H54 (cell line): ENCODE results near the gene SARDH.

Source experiments
- DNase-seq: peaks from one replicate; pipeline ENCODE4 v3.0.0; 2011; ENCODE audit warnings: low spot score, mixed read lengths; ENCODE audit not compliant: insufficient read length
- FAIRE-seq: peaks from 3 replicates; lab custom pipeline; 2011; peaks lifted over from hg19 to GRCh38; lab: Jason Lieb, UNC
- POLR2A ChIP-seq: IDR thresholded peaks from 2 replicates; pipeline ENCODE4 v1.6.1; 2011; ENCODE audit warnings: low read depth, mild to moderate bottlenecking, low read length

The SARDH gene

DNA sequence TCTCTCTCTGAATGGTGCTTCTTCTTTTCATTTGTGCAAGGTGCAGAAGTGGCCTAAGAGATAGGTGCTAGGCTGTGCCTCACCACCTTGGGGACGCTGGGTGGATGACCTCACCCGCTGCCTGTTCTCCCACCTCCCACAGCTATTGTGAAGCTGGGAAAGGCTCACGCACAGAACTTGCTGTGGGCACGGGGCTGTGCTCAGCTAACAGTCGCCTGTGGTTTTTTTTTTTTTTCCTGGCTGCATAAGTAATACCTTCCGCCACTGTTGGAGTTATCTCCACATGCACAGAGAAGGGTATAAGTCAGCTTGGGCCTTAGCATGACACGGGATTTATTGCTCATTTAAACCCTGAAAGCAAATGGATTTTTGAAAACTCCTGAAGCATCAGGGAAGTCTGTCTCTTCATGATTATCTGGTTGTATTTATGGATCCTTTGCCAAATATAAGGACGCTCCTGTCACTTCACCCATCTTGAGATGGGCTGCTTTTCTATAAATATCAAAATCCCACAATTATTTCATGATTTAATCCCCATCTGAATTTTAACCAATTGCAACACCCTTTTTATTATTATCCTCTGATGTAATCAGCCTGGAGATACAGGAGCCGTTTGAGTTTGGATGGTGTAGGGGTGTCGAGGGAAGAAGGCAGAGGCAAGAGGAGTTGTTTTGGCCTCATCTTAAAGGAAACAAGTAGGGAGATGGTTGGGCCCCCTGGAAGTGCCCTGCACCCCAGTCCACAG is 93.0 kb downstream of the SARDH start:
- DNase-seq (no peak), FAIRE-seq (no peak)
- TF ChIP-seq POLR2A: no peak

GRCh38 chr9:133643978-133644760 is 94.0 kb downstream of the SARDH start:
- DNase-seq: no peak
- no peak for TF ChIP-seq POLR2A

GRCh38 chr9:133643362-133643755 is 94.8 kb downstream of the SARDH start:
- TF ChIP-seq POLR2A: no peak
- FAIRE-seq: no peak

More at GRCh38 chr9:133643978-133644760, 94.0 kb downstream of the SARDH start:
- FAIRE-seq: no peak

DNA sequence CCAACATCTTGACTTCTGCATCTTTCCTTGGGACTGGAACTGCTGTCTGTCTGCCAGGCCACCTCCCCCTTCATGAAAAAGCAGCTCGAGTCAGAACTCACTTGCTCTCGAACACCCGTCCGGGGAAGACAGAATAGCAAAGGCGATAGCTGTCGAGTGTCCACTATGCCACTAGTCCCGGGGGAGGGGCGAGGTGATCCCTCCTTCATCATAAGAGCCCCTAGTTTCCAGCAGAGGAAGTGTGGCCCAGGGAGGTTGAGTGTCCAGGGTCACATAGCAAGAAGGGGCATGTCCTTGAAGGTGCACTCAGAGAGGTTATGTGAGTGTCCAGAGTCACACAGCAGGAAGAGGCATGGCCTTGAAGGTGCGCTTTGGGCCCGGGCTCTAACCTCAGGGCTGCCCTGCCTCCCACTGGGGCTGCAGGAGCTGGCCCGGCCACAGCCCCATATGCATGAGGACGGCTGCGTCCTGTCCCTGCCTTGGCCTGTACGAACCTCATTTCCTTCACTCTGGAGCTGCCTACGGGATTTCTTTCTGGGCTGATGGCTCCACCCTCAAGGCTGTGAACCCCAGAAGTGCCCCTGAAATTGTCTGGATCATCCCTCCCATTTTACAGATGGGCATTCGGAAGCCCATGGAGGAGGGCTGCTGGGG is 95.3 kb downstream of the SARDH start:
- DNase-seq (no peak), FAIRE-seq (no peak)
- no peak for TF ChIP-seq POLR2A

More at GRCh38 chr9:133643362-133643755, 94.8 kb downstream of the SARDH start:
- no peak for DNase-seq

DNA sequence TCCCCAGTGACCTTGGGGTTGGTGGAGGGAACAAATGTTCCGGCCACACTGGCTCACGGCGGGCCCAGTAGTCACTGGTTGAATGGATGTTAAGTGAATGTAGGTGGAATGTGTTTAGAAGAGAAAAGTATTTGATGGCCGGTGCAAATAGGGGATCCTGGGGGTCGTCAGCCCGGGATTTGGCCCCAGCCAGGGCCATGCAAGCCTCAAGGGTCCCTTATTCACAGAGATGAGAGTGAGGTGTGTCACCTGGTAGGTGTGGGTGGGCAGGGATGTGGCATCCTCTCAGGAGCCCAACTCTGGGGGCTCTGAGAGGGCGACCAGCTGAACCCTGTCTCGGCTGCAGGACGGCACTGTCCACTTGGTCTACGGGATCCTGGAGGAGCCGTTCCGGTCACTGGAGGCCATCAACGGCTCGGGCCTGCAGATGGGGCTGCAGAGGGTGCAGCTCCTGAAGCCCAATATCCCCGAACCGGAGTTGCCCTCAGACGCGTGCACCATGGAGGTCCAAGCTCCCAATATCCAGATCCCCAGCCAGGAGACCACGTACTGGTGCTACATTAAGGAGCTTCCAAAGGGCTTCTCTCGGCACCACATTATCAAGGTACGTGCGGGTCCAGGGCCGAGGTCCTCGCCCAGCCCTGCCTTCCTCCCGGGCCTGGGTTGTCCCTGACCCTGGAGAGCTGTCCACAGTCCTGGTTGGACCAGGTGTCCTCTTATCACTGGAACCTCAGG is 96.1 kb downstream of the SARDH start:
- FAIRE-seq: no peak
- TF ChIP-seq POLR2A: no peak
- no peak for DNase-seq

GRCh38 chr9:133641396-133641655 is 96.8 kb downstream of the SARDH start:
- FAIRE-seq (no peak), DNase-seq (no peak)
- no peak for TF ChIP-seq POLR2A

GRCh38 chr9:133640580-133641395 is 97.4 kb downstream of the SARDH start:
- no peak for TF ChIP-seq POLR2A
- no peak for DNase-seq
- FAIRE-seq: no peak

- no peak for FAIRE-seq
- TF ChIP-seq POLR2A: no peak
- DNase-seq: no peak
These were observed 98.0 kb downstream of the SARDH start for GRCh38 chr9:133640160-133640559.

DNA sequence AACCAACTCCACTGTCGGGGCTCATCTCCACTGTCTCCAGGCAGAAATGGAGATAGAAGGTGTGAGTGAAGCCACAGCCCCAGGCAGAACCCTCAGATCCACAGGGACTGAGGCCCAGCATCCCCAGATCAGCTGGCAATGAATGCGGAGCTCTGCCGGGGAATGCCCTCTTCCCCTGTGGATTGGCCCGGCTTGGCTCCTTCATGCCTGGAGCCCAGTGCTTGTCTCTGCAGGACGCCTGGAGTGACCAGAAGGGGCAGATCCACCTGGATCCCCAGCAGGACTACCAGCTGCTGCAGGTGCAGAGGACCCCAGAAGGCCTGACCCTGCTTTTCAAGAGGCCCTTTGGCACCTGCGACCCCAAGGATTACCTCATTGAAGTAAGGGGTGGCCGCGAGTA is 98.5 kb downstream of the SARDH start:
- DNase-seq: no peak
- TF ChIP-seq POLR2A: no peak
- no peak for FAIRE-seq

GRCh38 chr9:133638711-133639110 is 99.4 kb downstream of the SARDH start:
- TF ChIP-seq POLR2A: no peak
- no peak for DNase-seq
- no peak for FAIRE-seq

DNA sequence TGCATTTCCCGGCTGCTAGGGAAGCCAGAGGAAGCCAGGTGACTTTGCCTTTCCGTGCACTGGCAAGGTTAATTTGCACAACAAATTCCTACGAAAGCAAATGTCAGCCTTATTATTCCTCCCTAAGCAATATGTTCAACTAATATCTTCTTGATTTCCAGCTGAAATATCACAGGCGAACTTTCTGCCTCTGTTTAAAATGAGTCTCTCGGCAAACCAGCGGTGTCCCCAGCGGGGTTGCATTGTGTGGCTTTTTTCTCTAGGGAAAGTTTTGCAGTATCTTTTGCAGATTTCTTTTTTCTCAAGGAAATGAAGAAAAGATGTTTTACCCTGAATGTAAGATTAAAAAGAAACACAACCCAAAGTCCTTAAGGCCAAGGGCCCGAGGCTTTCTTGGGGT is 100.1 kb downstream of the SARDH start:
- FAIRE-seq (no peak), DNase-seq (no peak)
- TF ChIP-seq POLR2A: no peak

- FAIRE-seq (no peak), DNase-seq (no peak)
- TF ChIP-seq POLR2A: no peak
These were observed 100.6 kb downstream of the SARDH start for GRCh38 chr9:133637451-133638055.

DNA sequence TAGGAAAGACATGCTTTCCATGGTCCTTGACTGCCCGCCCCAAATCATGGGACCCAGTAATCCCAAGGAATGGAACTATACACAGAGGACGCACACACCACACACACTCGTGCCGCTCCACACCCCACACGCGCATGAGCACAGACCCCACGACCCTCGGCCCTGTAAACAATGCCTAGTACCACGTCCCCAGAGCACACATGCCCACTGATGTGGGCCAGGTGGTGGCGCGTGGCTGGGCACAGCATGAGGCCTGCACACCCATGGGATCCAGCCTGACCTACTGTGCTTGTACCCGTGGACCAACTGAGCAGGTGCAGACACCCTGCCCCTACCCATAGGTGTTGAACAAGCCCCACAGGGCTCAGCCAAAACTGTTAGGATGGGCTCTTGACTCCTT is 101.2 kb downstream of the SARDH start:
- TF ChIP-seq POLR2A: no peak
- DNase-seq (no peak), FAIRE-seq (no peak)
